Skeletal muscle tissue (tissue), 4 donors: Measurements from ENCODE around the gene SHTN1. TPM values are rescaled to one million over a fixed set of nuclear protein-coding genes. Genes with fewer than 3 reads are reported as not detected.
A peak's percentile ranks its signal among the peaks of the same experiment; 100 is the strongest.

Experiments used
- H3K27ac ChIP-seq: one replicate; pipeline ENCODE4 v1.7.0; 2013; ENCODE audit warnings: mild to moderate bottlenecking, low read depth, low read length, inconsistent platforms
- H3K27me3 ChIP-seq, 3 donors: one replicate each; pipeline ENCODE4 v1.7.0; 2013; ENCODE audit warnings: low read length in 3 of 3; ENCODE audit not compliant: control insufficient read depth in 3 of 3, insufficient read depth in 3 of 3
- H3K36me3 ChIP-seq, 3 donors: one replicate each; pipeline ENCODE4 v1.7.0; 2013; ENCODE audit warnings: low read length in 3 of 3; ENCODE audit not compliant: control insufficient read depth in 3 of 3, insufficient read depth in 3 of 3
- H3K4me1 ChIP-seq, 3 donors: one replicate each; pipeline ENCODE4 v1.7.0; 2013; ENCODE audit warnings: low read length in 3 of 3, mild to moderate bottlenecking in 3 of 3; ENCODE audit not compliant: control insufficient read depth in 3 of 3, insufficient read depth in 3 of 3
- H3K4me3 ChIP-seq, 3 donors: one replicate each; pipeline ENCODE4 v1.7.0; 2013; ENCODE audit warnings: low read length in 3 of 3
- H3K9ac ChIP-seq, 3 donors: one replicate each; pipeline ENCODE4 v1.7.0; 2013; ENCODE audit warnings: low read length in 3 of 3, mild to moderate bottlenecking in 3 of 3, moderate library complexity in 2 of 3, low read depth in 1 of 3
- H3K9me3 ChIP-seq, 3 donors: one replicate each; pipeline ENCODE4 v1.7.0; 2013; ENCODE audit warnings: low read length in 3 of 3; ENCODE audit not compliant: control insufficient read depth in 3 of 3
- total RNA-seq: library from RNA; depleted of rRNA; stranded (reverse); fragments of >200 nt; gene quantifications from one replicate; pipeline ENCODE4 v1.2.3, GENCODE V29; 2014
- donor health status: Osteomylitis.

Gene SHTN1
- total RNA-seq = 1.6 TPM

DNA sequence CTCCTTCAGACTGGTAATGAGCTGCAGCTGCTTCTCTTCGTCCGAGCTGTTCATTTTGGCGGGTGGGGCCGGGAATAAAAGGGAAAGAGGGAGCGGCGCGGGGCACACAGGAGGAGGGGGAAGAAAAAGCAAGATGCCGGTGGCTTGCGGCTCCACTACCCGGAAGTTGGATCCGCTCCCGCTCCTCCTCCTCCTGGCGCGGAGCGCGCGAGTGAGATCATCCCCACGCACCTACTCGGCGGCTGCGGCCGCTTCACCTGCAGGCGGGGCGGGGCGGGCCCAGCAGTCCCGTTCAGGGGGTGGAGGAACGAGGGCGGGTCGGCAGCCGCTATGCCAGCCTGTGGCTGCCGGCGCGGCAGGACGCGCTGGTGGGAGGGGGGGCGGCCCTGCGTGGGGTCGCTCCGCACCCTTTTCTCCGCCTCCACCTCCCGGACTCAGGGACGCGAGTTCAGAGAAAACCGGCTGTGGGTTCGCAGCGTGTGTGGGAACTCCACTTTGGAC lies at the start of gene SHTN1:
SHTN1 (minus strand) TSS at position 162 of the 501 bp plus-strand sequence; CDS start at position 54, 108 bp downstream.
- H3K4me3 ChIP-seq = peak within 1 kb of the TSS; percentile 75 to 79 (median 75)
- no peak within 1 kb of the TSS for H3K27ac ChIP-seq
- peaks cover 0 to 14% (median 7%) of the 10 kb centered on the region in 3 donors for H3K27me3 ChIP-seq
- H3K9me3 ChIP-seq = no peaks in the 10 kb centered on the region
- H3K36me3 ChIP-seq = no peaks in the 10 kb centered on the region
- peaks cover 7 to 11% (median 9%) of the 10 kb centered on the region in 3 donors for H3K4me1 ChIP-seq
- H3K9ac ChIP-seq = peak within 1 kb of the TSS; percentile 45 to 82 (median 77)

DNA sequence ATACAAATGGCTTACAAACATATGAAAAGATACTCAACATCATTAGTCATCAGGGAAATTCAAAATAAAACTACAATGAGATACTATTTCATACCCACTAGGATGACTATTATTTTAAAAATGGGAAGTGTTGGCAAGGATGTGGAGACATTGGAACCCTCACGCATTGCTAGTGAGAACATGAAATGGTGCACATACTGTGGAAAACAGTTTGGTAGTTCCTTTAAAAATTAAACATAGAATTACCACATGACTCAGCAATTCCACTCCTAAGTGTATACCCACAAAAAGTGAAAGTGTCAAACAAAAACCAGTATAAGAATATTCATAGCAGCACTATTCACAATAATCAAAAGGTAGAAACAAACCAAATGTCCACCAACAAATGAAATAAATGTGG lies 48.5 kb upstream of the SHTN1 start:
- H3K4me1 ChIP-seq = no peaks in the 10 kb centered on the region
- H3K36me3 ChIP-seq = no peaks in the 10 kb centered on the region
- H3K9ac ChIP-seq = no peak overlapping the region
- no peak overlapping the region for H3K27ac ChIP-seq
- H3K27me3 ChIP-seq = no peaks in the 10 kb centered on the region
- H3K9me3 ChIP-seq = no peaks in the 10 kb centered on the region
- H3K4me3 ChIP-seq = no peak overlapping the region

- no peak overlapping the region for H3K27ac ChIP-seq
- H3K27me3 ChIP-seq = no peaks in the 10 kb centered on the region
Observed at GRCh38 chr10:117047947-117048346, 43.0 kb upstream of the SHTN1 start.

GRCh38 chr10:117016266-117016665 lies 11.3 kb upstream of the SHTN1 start:
- H3K4me1 ChIP-seq = no peaks in the 10 kb centered on the region
- no peak overlapping the region for H3K4me3 ChIP-seq
- H3K9me3 ChIP-seq = no peaks in the 10 kb centered on the region
- H3K27ac ChIP-seq = no peak overlapping the region
- H3K9ac ChIP-seq = no peak overlapping the region
- no peaks in the 10 kb centered on the region for H3K27me3 ChIP-seq
- no peaks in the 10 kb centered on the region for H3K36me3 ChIP-seq

More at GRCh38 chr10:117047947-117048346, 43.0 kb upstream of the SHTN1 start:
- no peaks in the 10 kb centered on the region for H3K4me1 ChIP-seq
- H3K9ac ChIP-seq = no peak overlapping the region
- H3K36me3 ChIP-seq = no peaks in the 10 kb centered on the region
- no peak overlapping the region for H3K4me3 ChIP-seq
- no peaks in the 10 kb centered on the region for H3K9me3 ChIP-seq

DNA sequence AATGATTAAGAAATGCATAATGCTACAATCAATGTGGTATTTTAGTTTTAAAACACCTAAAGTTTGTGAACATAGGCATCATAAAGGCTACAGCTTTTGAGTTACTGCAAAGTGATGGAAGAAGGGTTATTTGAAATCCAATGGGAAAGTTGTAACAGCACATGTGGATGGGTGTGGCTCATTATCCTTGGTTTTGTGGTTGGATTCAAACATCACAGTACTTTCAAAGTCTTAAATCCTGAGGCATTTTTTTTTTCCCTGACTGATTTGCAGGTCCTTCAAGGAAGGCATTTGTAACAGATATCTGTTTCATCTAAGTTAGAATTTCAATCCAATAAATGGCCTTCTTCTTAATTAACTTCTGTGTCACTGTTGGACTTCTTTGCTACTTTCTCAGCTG lies 9.8 kb upstream of the SHTN1 start:
- H3K27ac ChIP-seq = no peak overlapping the region
- no peaks in the 10 kb centered on the region for H3K4me1 ChIP-seq
- no peak overlapping the region for H3K4me3 ChIP-seq
- H3K27me3 ChIP-seq = no peaks in the 10 kb centered on the region
- H3K9me3 ChIP-seq = no peaks in the 10 kb centered on the region
- no peak overlapping the region for H3K9ac ChIP-seq
- no peaks in the 10 kb centered on the region for H3K36me3 ChIP-seq

GRCh38 chr10:117007080-117007479 lies 2.1 kb upstream of the SHTN1 start:
- Histone ChIP-seq H3K4me3 (no peak overlapping the region), H3K9me3 (no peaks in the 10 kb centered on the region), H3K9ac (no peak overlapping the region), H3K4me1 (peaks cover 7 to 11% (median 9%) of the 10 kb centered on the region in 3 donors), H3K27ac (no peak overlapping the region), H3K36me3 (no peaks in the 10 kb centered on the region), H3K27me3 (peaks cover 0 to 14% (median 7%) of the 10 kb centered on the region in 3 donors)

- Histone ChIP-seq H3K9me3 (no peaks in the 10 kb centered on the region), H3K36me3 (no peaks in the 10 kb centered on the region), H3K27ac (no peak overlapping the region), H3K4me3 (peak overlapping the region; percentile 62 to 79 (median 75)), H3K27me3 (peaks cover 0 to 14% (median 7%) of the 10 kb centered on the region in 3 donors), H3K9ac (peak overlapping the region; percentile 2 to 77 (median 33)), H3K4me1 (peaks cover 7 to 11% (median 9%) of the 10 kb centered on the region in 3 donors)
Observed at GRCh38 chr10:117005527-117006055, 604 bp upstream of the SHTN1 start.

- no peak overlapping the region for H3K27ac ChIP-seq
- H3K36me3 ChIP-seq = no peaks in the 10 kb centered on the region
- no peaks in the 10 kb centered on the region for H3K9me3 ChIP-seq
- peak overlapping the region; percentile 45 to 82 (median 77) for H3K9ac ChIP-seq
- peaks cover 0 to 14% (median 7%) of the 10 kb centered on the region in 3 donors for H3K27me3 ChIP-seq
- peak overlapping the region; percentile 75 to 79 (median 75) for H3K4me3 ChIP-seq
- peaks cover 7 to 11% (median 9%) of the 10 kb centered on the region in 3 donors for H3K4me1 ChIP-seq
Observed at GRCh38 chr10:117004227-117005025, 561 bp downstream of the SHTN1 start.

DNA sequence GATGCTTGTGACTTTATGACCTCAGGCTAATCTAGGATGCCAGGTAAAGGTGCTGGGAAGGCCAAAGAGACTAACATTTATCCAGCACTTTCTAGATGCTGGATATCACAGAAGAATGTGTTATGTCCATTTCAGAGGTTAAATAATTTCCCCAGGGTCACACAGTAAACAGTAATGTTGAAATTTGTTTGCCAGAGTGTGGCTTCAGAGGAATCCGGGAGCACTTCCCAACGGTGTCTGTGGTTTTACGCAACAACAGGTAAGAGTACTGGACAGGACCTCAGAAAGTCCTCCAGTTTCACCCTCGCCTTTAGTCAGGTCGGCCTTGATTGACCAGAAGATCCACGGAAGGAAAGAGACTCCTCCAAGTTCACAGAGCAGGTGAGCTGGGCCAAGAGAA lies 1.7 kb downstream of the SHTN1 start:
- H3K27ac ChIP-seq = no peak overlapping the region
- H3K9me3 ChIP-seq = no peaks in the 10 kb centered on the region
- H3K4me3 ChIP-seq = no peak overlapping the region
- peaks cover 0 to 14% (median 7%) of the 10 kb centered on the region in 3 donors for H3K27me3 ChIP-seq
- peaks cover 7 to 11% (median 9%) of the 10 kb centered on the region in 3 donors for H3K4me1 ChIP-seq
- no peaks in the 10 kb centered on the region for H3K36me3 ChIP-seq
- H3K9ac ChIP-seq = no peak overlapping the region

GRCh38 chr10:117002206-117002605 lies 2.8 kb downstream of the SHTN1 start:
- Histone ChIP-seq H3K36me3 (no peaks in the 10 kb centered on the region), H3K9me3 (no peaks in the 10 kb centered on the region), H3K27me3 (peaks cover 0 to 14% (median 7%) of the 10 kb centered on the region in 3 donors), H3K27ac (no peak overlapping the region), H3K9ac (no peak overlapping the region), H3K4me1 (peaks cover 7 to 11% (median 9%) of the 10 kb centered on the region in 3 donors), H3K4me3 (no peak overlapping the region)
